Suprapubic skin (tissue), 4 donors: ENCODE measurements around the gene OASL.

Experiments used
- CTCF ChIP-seq, 2 donors: fragments of 200-600 bp in 1 of 2; fragments of 450-650 bp in 1 of 2; sonication (generic) in 1 of 2; IDR thresholded peaks; one replicate each; pipeline ENCODE4 v1.5.1; 2016 to 2019; ENCODE audit warnings: antibody characterized with exemption in 2 of 2, mild to moderate bottlenecking in 1 of 2, moderate library complexity in 1 of 2
- EP300 ChIP-seq: sonication (generic); formaldehyde crosslinking; IDR thresholded peaks from one replicate; pipeline ENCODE4 v1.6.1; 2017; ENCODE audit warnings: antibody characterized with exemption
- POLR2A ChIP-seq, 2 donors: fragments of 450-650 bp; IDR thresholded peaks; one replicate each; pipeline ENCODE4 v1.6.1; 2017; ENCODE audit warnings: antibody characterized with exemption in 2 of 2, mild to moderate bottlenecking in 2 of 2, moderate library complexity in 2 of 2
- POLR2AphosphoS5 ChIP-seq, 3 donors: sonication (generic); formaldehyde crosslinking; IDR thresholded peaks; one replicate each; pipeline ENCODE4 v1.6.1; 2017; ENCODE audit warnings: antibody characterized with exemption in 3 of 3

GRCh38 chr12:121015825-121016766 lies 22.9 kb downstream of the OASL start, which contains the start of gene C12orf43:
- TF ChIP-seq CTCF (IDR thresholded peaks at IDR 0.05) (no peak), POLR2AphosphoS5 (IDR thresholded peaks at IDR 0.05) (no peak), POLR2A (IDR thresholded peaks at IDR 0.05) (no peak), EP300 (no peak)
